Stimulated activated naive CD8-positive, alpha-beta T cell treated with anti-CD3 and anti-CD28 coated beads, Interleukin-15, Interleukin-2, amounts not matched to agents 100 ng/mL and 50 ng/mL, for 24 hours (primary cell): Measurements from ENCODE around the gene STK39.
"Not testable (repeated sequence)": the region's sequence is repeated elsewhere in the genome, so short reads cannot be mapped to it uniquely, and the experiment has no call there.

Experiments used
- H3K27ac Mint-ChIP-seq: one replicate; pipeline ENCODE4 v1.8.0; 2021; ENCODE audit warnings: mild to moderate bottlenecking, mixed read lengths
- H3K27me3 Mint-ChIP-seq: one replicate; pipeline ENCODE4 v1.8.0; 2021; ENCODE audit warnings: mixed read lengths
- H3K36me3 Mint-ChIP-seq: one replicate; pipeline ENCODE4 v1.8.0; 2021; ENCODE audit warnings: low read depth, mixed read lengths
- H3K4me1 Mint-ChIP-seq: one replicate; pipeline ENCODE4 v1.8.0; 2021; ENCODE audit warnings: low read depth, mixed read lengths
- H3K4me3 Mint-ChIP-seq: one replicate; pipeline ENCODE4 v1.8.0; 2021; ENCODE audit warnings: mild to moderate bottlenecking, mixed read lengths
- H3K9me3 Mint-ChIP-seq: one replicate; pipeline ENCODE4 v1.8.0; 2021; ENCODE audit warnings: mixed read lengths

The STK39 gene

GRCh38 chr2:168247341-168248261 lies at the start of gene STK39:
Gene STK39, minus strand, starts transcription at chr2:168247595. Its CDS starts 160 bp downstream, at chr2:168247435.
- H3K27ac Mint-ChIP-seq = peak within 1 kb of the TSS; percentile 77
- no peaks in the 10 kb centered on the region for H3K27me3 Mint-ChIP-seq
- H3K4me3 Mint-ChIP-seq = peak within 1 kb of the TSS; percentile 95
- H3K4me1 Mint-ChIP-seq = peaks cover 42% of the 10 kb centered on the region
- no peaks in the 10 kb centered on the region for H3K9me3 Mint-ChIP-seq
- peaks cover 6% of the 10 kb centered on the region for H3K36me3 Mint-ChIP-seq

- Mint-ChIP-seq H3K36me3 (no peaks in the 10 kb centered on the region), H3K4me1 (no peaks in the 10 kb centered on the region), H3K4me3 (no peak overlapping the region), H3K27ac (no peak overlapping the region), H3K27me3 (no peaks in the 10 kb centered on the region), H3K9me3 (no peaks in the 10 kb centered on the region)
Measured at GRCh38 chr2:168295051-168295450, 47.7 kb upstream of the STK39 start.

GRCh38 chr2:168294409-168294808 lies 47.0 kb upstream of the STK39 start:
- Mint-ChIP-seq H3K27ac (no peak overlapping the region), H3K36me3 (no peaks in the 10 kb centered on the region), H3K27me3 (no peaks in the 10 kb centered on the region), H3K4me1 (no peaks in the 10 kb centered on the region), H3K4me3 (no peak overlapping the region), H3K9me3 (no peaks in the 10 kb centered on the region)

GRCh38 chr2:168293766-168294165 lies 46.4 kb upstream of the STK39 start:
- Mint-ChIP-seq H3K36me3 (no peaks in the 10 kb centered on the region), H3K9me3 (no peaks in the 10 kb centered on the region), H3K27me3 (no peaks in the 10 kb centered on the region), H3K27ac (no peak overlapping the region), H3K4me1 (no peaks in the 10 kb centered on the region), H3K4me3 (no peak overlapping the region)

GRCh38 chr2:168290391-168290790 lies 43.0 kb upstream of the STK39 start:
- H3K36me3 Mint-ChIP-seq = no peaks in the 10 kb centered on the region
- H3K4me3 Mint-ChIP-seq = no peak overlapping the region
- H3K4me1 Mint-ChIP-seq = no peaks in the 10 kb centered on the region
- H3K9me3 Mint-ChIP-seq = no peaks in the 10 kb centered on the region
- H3K27me3 Mint-ChIP-seq = no peaks in the 10 kb centered on the region
- H3K27ac Mint-ChIP-seq = no peak overlapping the region

GRCh38 chr2:168289880-168290279 lies 42.5 kb upstream of the STK39 start:
- Mint-ChIP-seq H3K4me1 (no peaks in the 10 kb centered on the region), H3K27ac (no peak overlapping the region), H3K27me3 (no peaks in the 10 kb centered on the region), H3K9me3 (no peaks in the 10 kb centered on the region), H3K36me3 (no peaks in the 10 kb centered on the region), H3K4me3 (no peak overlapping the region)

- no peak overlapping the region for H3K4me3 Mint-ChIP-seq
- H3K36me3 Mint-ChIP-seq = no peaks in the 10 kb centered on the region
- no peaks in the 10 kb centered on the region for H3K4me1 Mint-ChIP-seq
- no peak overlapping the region for H3K27ac Mint-ChIP-seq
- no peaks in the 10 kb centered on the region for H3K27me3 Mint-ChIP-seq
- no peaks in the 10 kb centered on the region for H3K9me3 Mint-ChIP-seq
Measured at GRCh38 chr2:168286535-168286934, 39.1 kb upstream of the STK39 start.

- Mint-ChIP-seq H3K4me3 (no peak overlapping the region), H3K27me3 (peaks cover 5% of the 10 kb centered on the region), H3K4me1 (no peaks in the 10 kb centered on the region), H3K36me3 (no peaks in the 10 kb centered on the region), H3K9me3 (no peaks in the 10 kb centered on the region), H3K27ac (no peak overlapping the region)
Measured at GRCh38 chr2:168278424-168278888, 31.1 kb upstream of the STK39 start.

GRCh38 chr2:168277276-168277675 lies 29.9 kb upstream of the STK39 start:
- no peaks in the 10 kb centered on the region for H3K36me3 Mint-ChIP-seq
- H3K27me3 Mint-ChIP-seq = peaks cover 5% of the 10 kb centered on the region
- H3K9me3 Mint-ChIP-seq = no peaks in the 10 kb centered on the region
- H3K4me1 Mint-ChIP-seq = no peaks in the 10 kb centered on the region
- H3K4me3 Mint-ChIP-seq = no peak overlapping the region
- H3K27ac Mint-ChIP-seq = no peak overlapping the region

- Mint-ChIP-seq H3K9me3 (no peaks in the 10 kb centered on the region), H3K4me3 (no peak overlapping the region), H3K27me3 (no peaks in the 10 kb centered on the region), H3K36me3 (no peaks in the 10 kb centered on the region), H3K4me1 (no peaks in the 10 kb centered on the region), H3K27ac (no peak overlapping the region)
Measured at GRCh38 chr2:168272225-168272624, 24.8 kb upstream of the STK39 start.

GRCh38 chr2:168262926-168263325 lies 15.5 kb upstream of the STK39 start:
- not testable (repeated sequence) for H3K27ac Mint-ChIP-seq, H3K4me3 Mint-ChIP-seq, H3K4me1 Mint-ChIP-seq, H3K27me3 Mint-ChIP-seq, H3K36me3 Mint-ChIP-seq
- H3K9me3 Mint-ChIP-seq = peaks cover 12% of the 10 kb centered on the region

GRCh38 chr2:168256448-168256847 lies 9.1 kb upstream of the STK39 start:
- Mint-ChIP-seq H3K4me1 (peaks cover 4% of the 10 kb centered on the region), H3K36me3 (no peaks in the 10 kb centered on the region), H3K9me3 (peaks cover 12% of the 10 kb centered on the region), H3K27me3 (no peaks in the 10 kb centered on the region), H3K4me3 (no peak overlapping the region), H3K27ac (no peak overlapping the region)

- Mint-ChIP-seq H3K4me1 (peaks cover 4% of the 10 kb centered on the region), H3K36me3 (no peaks in the 10 kb centered on the region), H3K4me3 (no peak overlapping the region), H3K27me3 (no peaks in the 10 kb centered on the region), H3K27ac (no peak overlapping the region), H3K9me3 (peaks cover 12% of the 10 kb centered on the region)
Measured at GRCh38 chr2:168255866-168256265, 8.5 kb upstream of the STK39 start.

GRCh38 chr2:168255103-168255502 lies 7.7 kb upstream of the STK39 start:
- Mint-ChIP-seq H3K36me3 (no peaks in the 10 kb centered on the region), H3K4me3 (no peak overlapping the region), H3K9me3 (peaks cover 12% of the 10 kb centered on the region), H3K4me1 (peaks cover 4% of the 10 kb centered on the region), H3K27ac (no peak overlapping the region), H3K27me3 (no peaks in the 10 kb centered on the region)

- peaks cover 4% of the 10 kb centered on the region for H3K4me1 Mint-ChIP-seq
- H3K9me3 Mint-ChIP-seq = peaks cover 11% of the 10 kb centered on the region
- no peaks in the 10 kb centered on the region for H3K27me3 Mint-ChIP-seq
- no peaks in the 10 kb centered on the region for H3K36me3 Mint-ChIP-seq
- H3K4me3 Mint-ChIP-seq = no peak overlapping the region
- no peak overlapping the region for H3K27ac Mint-ChIP-seq
Measured at GRCh38 chr2:168254158-168254935, 7.0 kb upstream of the STK39 start.
